Nephron progenitor cell (in vitro differentiated cells): Measurements from ENCODE around the gene TBC1D22B.

Source experiments
- DNase-seq: peaks from one replicate; pipeline ENCODE4 v3.0.0; 2021
- H3K27ac Mint-ChIP-seq: 2 replicates; pipeline ENCODE4 v1.8.0; 2021; ENCODE audit warnings: mild to moderate bottlenecking, moderate library complexity, mixed read lengths
- H3K27me3 Mint-ChIP-seq: 2 replicates; pipeline ENCODE4 v1.8.0; 2021; ENCODE audit warnings: mild to moderate bottlenecking, low read depth, mixed read lengths; ENCODE audit not compliant: poor library complexity
- H3K36me3 Mint-ChIP-seq: 2 replicates; pipeline ENCODE4 v1.8.0; 2021; ENCODE audit warnings: low read depth, mixed read lengths
- H3K4me1 Mint-ChIP-seq: 2 replicates; pipeline ENCODE4 v1.8.0; 2021; ENCODE audit warnings: mixed read lengths
- H3K4me3 Mint-ChIP-seq: 2 replicates; pipeline ENCODE4 v1.8.0; 2021; ENCODE audit warnings: mild to moderate bottlenecking, moderate library complexity, mixed read lengths
- H3K9me3 Mint-ChIP-seq: 2 replicates; pipeline ENCODE4 v1.8.0; 2021; ENCODE audit warnings: mild to moderate bottlenecking, moderate library complexity, mixed read lengths
- CTCF ChIP-seq: fragments of 200-600 bp; sonication (generic); IDR thresholded peaks from 2 replicates; pipeline ENCODE4 v1.5.0; 2021; ENCODE audit warnings: antibody characterized with exemption

TBC1D22B gene

GRCh38 chr6:37309046-37309445 lies 51.5 kb downstream of the TBC1D22B start:
- DNase-seq = no peak
- Mint-ChIP-seq H3K36me3 (peaks cover 33% of the 10 kb centered on the region), H3K4me3 (no peak overlapping the region), H3K9me3 (no peaks in the 10 kb centered on the region), H3K4me1 (peaks cover 20% of the 10 kb centered on the region), H3K27me3 (peaks cover 2% of the 10 kb centered on the region), H3K27ac (no peak overlapping the region)
- no peak for TF ChIP-seq CTCF

- H3K4me3 Mint-ChIP-seq = no peak overlapping the region
- no peak overlapping the region for H3K27ac Mint-ChIP-seq
- peaks cover 34% of the 10 kb centered on the region for H3K36me3 Mint-ChIP-seq
- H3K4me1 Mint-ChIP-seq = peaks cover 22% of the 10 kb centered on the region
- DNase-seq = no peak
- H3K27me3 Mint-ChIP-seq = peaks cover 2% of the 10 kb centered on the region
- no peak for TF ChIP-seq CTCF
- no peaks in the 10 kb centered on the region for H3K9me3 Mint-ChIP-seq
These were observed 52.1 kb downstream of the TBC1D22B start for GRCh38 chr6:37309692-37310091.

GRCh38 chr6:37310966-37311365 lies 53.4 kb downstream of the TBC1D22B start:
- peaks cover 25% of the 10 kb centered on the region for H3K36me3 Mint-ChIP-seq
- no peak for DNase-seq

GRCh38 chr6:37311741-37312473 lies 54.3 kb downstream of the TBC1D22B start:
- Mint-ChIP-seq H3K9me3 (no peaks in the 10 kb centered on the region), H3K36me3 (peaks cover 25% of the 10 kb centered on the region), H3K27me3 (peaks cover 2% of the 10 kb centered on the region), H3K4me1 (peaks cover 25% of the 10 kb centered on the region), H3K4me3 (no peak overlapping the region), H3K27ac (peak overlapping the region; percentile 54)
- TF ChIP-seq CTCF = no peak
- no peak for DNase-seq

More at GRCh38 chr6:37310966-37311365, 53.4 kb downstream of the TBC1D22B start:
- no peaks in the 10 kb centered on the region for H3K9me3 Mint-ChIP-seq
- peaks cover 2% of the 10 kb centered on the region for H3K27me3 Mint-ChIP-seq
- no peak for TF ChIP-seq CTCF
- no peak overlapping the region for H3K4me3 Mint-ChIP-seq
- H3K27ac Mint-ChIP-seq = no peak overlapping the region
- peaks cover 25% of the 10 kb centered on the region for H3K4me1 Mint-ChIP-seq

- DNase-seq = no peak
- Mint-ChIP-seq H3K4me3 (no peak overlapping the region), H3K4me1 (peaks cover 13% of the 10 kb centered on the region), H3K36me3 (peaks cover 25% of the 10 kb centered on the region), H3K27me3 (peaks cover 2% of the 10 kb centered on the region), H3K9me3 (no peaks in the 10 kb centered on the region), H3K27ac (no peak overlapping the region)
- no peak for TF ChIP-seq CTCF
These were observed 56.3 kb downstream of the TBC1D22B start for GRCh38 chr6:37313723-37314486.
